Muscle of leg (tissue), 11 donors: ENCODE results near the gene ARHGEF6. TPM values are rescaled to one million over a fixed set of nuclear protein-coding genes. Genes with fewer than 3 reads are reported as not detected.

Experiments
- DNase-seq: peaks from one replicate; pipeline ENCODE4 v3.0.0; 2013
- H3K27ac ChIP-seq: one replicate; pipeline ENCODE4 v1.5.1; 2013; ENCODE audit warnings: mild to moderate bottlenecking, low read length, control low read depth
- H3K27me3 ChIP-seq: one replicate; pipeline ENCODE4 v1.6.1; 2013; ENCODE audit warnings: low read length; ENCODE audit not compliant: control insufficient read depth, insufficient read depth
- H3K36me3 ChIP-seq: one replicate; pipeline ENCODE4 v1.6.1; 2013; ENCODE audit warnings: low read length; ENCODE audit not compliant: control insufficient read depth, insufficient read depth
- H3K4me1 ChIP-seq: one replicate; pipeline ENCODE4 v1.6.1; 2013; ENCODE audit warnings: low read length; ENCODE audit not compliant: control insufficient read depth, insufficient read depth
- H3K4me3 ChIP-seq: one replicate; pipeline ENCODE4 v1.5.1; 2013; ENCODE audit warnings: low read length, control low read depth
- H3K9me3 ChIP-seq: replicated peaks from 2 replicates; pipeline ENCODE4 v1.6.1; 2013; ENCODE audit warnings: low read depth, low read length; ENCODE audit not compliant: control insufficient read depth
- WGBS: methylation state at CpG from one replicate; pipeline ENCODE4 v1.1.5; 2013; ENCODE audit warnings: missing lambda C conversion rate; ENCODE audit not compliant: insufficient coverage; 5-methylcytosine and 5-hydroxymethylcytosine counted together
- polyA plus RNA-seq, 8 donors: library from polyadenylated mRNA; unstranded; fragments of 120-200 nt; gene quantifications; one replicate each; pipeline versions ENCODE4 v1.2.1 to v1.2.3, GENCODE V29; 2013; ENCODE audit warnings: inconsistent platforms in 1 of 8, low replicate concordance in 1 of 8; ENCODE audit not compliant: insufficient read length in 8 of 8, insufficient read depth in 1 of 8
- total RNA-seq: library from RNA; stranded (reverse); fragments of 120-200 nt; gene quantifications from one replicate; pipeline ENCODE4 v1.2.4, GENCODE V29; 2013

Gene ARHGEF6
- total and polyA plus RNA-seq, 9 donors: 29.2 to 43.3 (median 36.3) TPM

GRCh38 chrX:136630881-136631280, 149.9 kb downstream of the ARHGEF6 start:
- Histone ChIP-seq H3K36me3 (no peaks in the 10 kb centered on the region), H3K4me3 (no peak overlapping the region), H3K27me3 (peaks cover 19% of the 10 kb centered on the region), H3K27ac (no peak overlapping the region), H3K9me3 (no peaks in the 10 kb centered on the region), H3K4me1 (no peaks in the 10 kb centered on the region)
- DNase-seq: no peak
- no CpG with 5 or more reads among the region's 1 CpG for WGBS

GRCh38 chrX:136629084-136629750, 151.5 kb downstream of the ARHGEF6 start:
- Histone ChIP-seq H3K27ac (no peak overlapping the region), H3K4me1 (no peaks in the 10 kb centered on the region), H3K4me3 (no peak overlapping the region), H3K27me3 (peaks cover 17% of the 10 kb centered on the region), H3K36me3 (no peaks in the 10 kb centered on the region), H3K9me3 (no peaks in the 10 kb centered on the region)
- no peak for DNase-seq
- 72% methylated on average over 2 of the region's 6 CpGs for WGBS

DNA sequence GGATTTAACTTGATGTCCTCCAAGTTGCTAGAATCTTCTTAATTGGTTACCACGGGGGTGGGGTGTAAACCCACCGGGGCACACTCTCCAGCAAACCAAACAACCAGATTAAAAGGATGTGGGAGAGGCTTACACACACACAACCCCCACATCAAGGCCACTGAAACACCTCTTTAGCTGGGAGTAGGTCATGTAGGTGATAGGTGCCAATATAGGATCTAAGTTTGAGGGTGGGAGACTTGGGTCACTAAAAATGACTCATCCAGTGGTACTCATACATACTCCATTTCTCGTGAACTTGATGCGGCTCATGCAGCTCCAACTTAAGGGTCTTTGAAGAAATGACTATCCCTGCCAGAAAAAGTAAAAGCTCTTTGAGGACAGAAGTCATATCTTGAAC, 153.3 kb downstream of the ARHGEF6 start:
- H3K27ac ChIP-seq: no peak overlapping the region
- H3K9me3 ChIP-seq: no peaks in the 10 kb centered on the region
- no CpG with 5 or more reads among the region's 4 CpGs for WGBS
- H3K4me3 ChIP-seq: no peak overlapping the region
- H3K4me1 ChIP-seq: no peaks in the 10 kb centered on the region
- no peak for DNase-seq
- H3K36me3 ChIP-seq: no peaks in the 10 kb centered on the region
- peaks cover 17% of the 10 kb centered on the region for H3K27me3 ChIP-seq

GRCh38 chrX:136626891-136627290, 153.8 kb downstream of the ARHGEF6 start:
- peaks cover 17% of the 10 kb centered on the region for H3K27me3 ChIP-seq
- no peaks in the 10 kb centered on the region for H3K4me1 ChIP-seq
- no peak for DNase-seq
- H3K27ac ChIP-seq: no peak overlapping the region
- no peaks in the 10 kb centered on the region for H3K36me3 ChIP-seq
- no peaks in the 10 kb centered on the region for H3K9me3 ChIP-seq
- no peak overlapping the region for H3K4me3 ChIP-seq
- WGBS: no CpG with 5 or more reads among the region's 1 CpG

DNA sequence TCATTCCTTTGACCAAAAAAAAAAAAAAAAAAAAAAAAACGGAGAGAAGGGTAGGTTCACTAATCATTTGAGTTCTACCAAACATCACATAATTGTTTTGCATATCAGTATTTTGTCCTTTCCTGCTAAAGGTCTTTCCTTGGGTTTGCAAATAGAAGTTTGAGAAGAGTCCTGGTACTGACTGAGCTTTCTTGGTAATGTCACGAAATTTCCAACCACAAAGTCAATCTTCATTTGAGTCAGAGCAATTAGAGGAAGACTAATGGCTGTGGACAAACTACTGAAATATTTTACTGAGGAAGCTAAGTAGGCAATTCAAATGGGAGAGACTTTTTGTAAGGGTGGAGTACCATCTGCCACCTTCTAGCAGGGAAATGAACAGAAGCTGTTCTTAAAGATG, 154.5 kb downstream of the ARHGEF6 start:
- H3K9me3 ChIP-seq: no peaks in the 10 kb centered on the region
- DNase-seq: no peak
- H3K4me1 ChIP-seq: no peaks in the 10 kb centered on the region
- no peak overlapping the region for H3K4me3 ChIP-seq
- WGBS: no CpG with 5 or more reads among the region's 2 CpGs
- H3K27me3 ChIP-seq: peaks cover 20% of the 10 kb centered on the region
- H3K27ac ChIP-seq: no peak overlapping the region
- no peaks in the 10 kb centered on the region for H3K36me3 ChIP-seq

DNA sequence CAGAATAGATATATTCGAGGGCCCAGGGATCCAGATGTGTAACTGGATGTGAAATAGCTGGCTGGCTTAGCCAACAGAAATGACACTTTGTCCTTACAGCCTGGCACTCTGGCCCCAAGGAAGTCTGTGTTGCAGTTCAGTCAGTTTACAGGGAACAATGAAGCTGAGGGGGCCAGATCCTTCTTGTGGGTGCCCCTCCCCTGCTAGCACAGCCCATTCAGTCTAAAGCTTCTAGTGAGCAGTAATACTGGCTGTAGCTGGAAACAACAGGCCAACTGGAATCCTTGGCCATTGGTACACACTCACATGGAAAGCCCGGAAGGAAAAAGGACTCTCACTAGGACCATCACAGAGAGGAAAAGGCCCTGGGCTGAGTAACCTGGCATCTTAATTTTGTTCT, 155.5 kb downstream of the ARHGEF6 start:
- no peak for DNase-seq
- peaks cover 14% of the 10 kb centered on the region for H3K27me3 ChIP-seq
- no peaks in the 10 kb centered on the region for H3K9me3 ChIP-seq
- no peaks in the 10 kb centered on the region for H3K36me3 ChIP-seq
- H3K27ac ChIP-seq: no peak overlapping the region
- no CpG with 5 or more reads among the region's 2 CpGs for WGBS
- H3K4me1 ChIP-seq: no peaks in the 10 kb centered on the region
- H3K4me3 ChIP-seq: no peak overlapping the region

- DNase-seq: no peak
- Histone ChIP-seq H3K4me1 (no peaks in the 10 kb centered on the region), H3K27ac (no peak overlapping the region), H3K9me3 (no peaks in the 10 kb centered on the region), H3K36me3 (no peaks in the 10 kb centered on the region), H3K27me3 (peaks cover 17% of the 10 kb centered on the region), H3K4me3 (no peak overlapping the region)
- WGBS: no CpG with 5 or more reads among the region's 1 CpG
These were observed 157.3 kb downstream of the ARHGEF6 start for GRCh38 chrX:136623396-136623795.

DNA sequence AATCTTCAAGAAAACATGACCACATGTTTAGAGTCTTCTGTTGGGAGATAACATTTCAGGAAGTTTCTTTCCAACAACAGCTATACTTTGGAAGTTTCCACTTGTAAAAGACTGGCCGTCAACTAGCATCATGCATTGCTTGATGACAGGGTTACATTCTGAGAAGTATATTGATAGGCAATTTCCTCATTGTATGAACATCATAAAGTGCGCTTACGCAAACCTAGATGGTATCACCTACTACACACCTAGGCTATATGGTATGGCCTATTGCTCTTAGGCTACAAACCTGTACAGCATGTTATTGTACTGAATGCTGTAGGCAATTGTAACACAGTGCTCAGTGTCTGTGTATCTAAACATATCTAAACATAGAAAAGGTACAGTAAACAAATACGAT, 158.2 kb downstream of the ARHGEF6 start:
- peaks cover 14% of the 10 kb centered on the region for H3K27me3 ChIP-seq
- no CpG with 5 or more reads among the region's 4 CpGs for WGBS

GRCh38 chrX:136620780-136621179, 160.0 kb downstream of the ARHGEF6 start:
- H3K4me1 ChIP-seq: no peaks in the 10 kb centered on the region
- H3K36me3 ChIP-seq: no peaks in the 10 kb centered on the region
- no peak for DNase-seq
- peaks cover 17% of the 10 kb centered on the region for H3K27me3 ChIP-seq
- no peak overlapping the region for H3K27ac ChIP-seq
- H3K9me3 ChIP-seq: no peaks in the 10 kb centered on the region
- no peak overlapping the region for H3K4me3 ChIP-seq

More for the DNA sequence above, 158.2 kb downstream of the ARHGEF6 start:
- Histone ChIP-seq H3K4me3 (no peak overlapping the region), H3K4me1 (no peaks in the 10 kb centered on the region), H3K27ac (no peak overlapping the region), H3K36me3 (no peaks in the 10 kb centered on the region), H3K9me3 (no peaks in the 10 kb centered on the region)
- DNase-seq: no peak

- Histone ChIP-seq H3K9me3 (no peaks in the 10 kb centered on the region), H3K36me3 (no peaks in the 10 kb centered on the region), H3K27ac (no peak overlapping the region), H3K27me3 (peaks cover 19% of the 10 kb centered on the region), H3K4me1 (no peaks in the 10 kb centered on the region), H3K4me3 (no peak overlapping the region)
- 85% methylated on average over 4 of the region's 14 CpGs for WGBS
- DNase-seq: no peak
These were observed 160.7 kb downstream of the ARHGEF6 start for GRCh38 chrX:136619899-136620505.
